ENCODE measurements around the gene TIMM22.

The TIMM22 gene

GRCh38 chr17:1004769-1005295, 7.9 kb downstream of the TIMM22 start:
- no peak for TF ChIP-seq CTCF (IDR thresholded peaks at IDR 0.05; ENCODE audit: insufficient read depth, low read length, poor library complexity, severe bottlenecking)
- peaks cover 50% of the 10 kb centered on the region for H3K36me3 ChIP-seq (ENCODE audit: control insufficient read depth, insufficient read depth, low read length)
- DNase-seq (ENCODE audit: extremely low read depth, insufficient read length), result no peak
- no peak overlapping the region for H3K4me3 ChIP-seq (replicated peaks; ENCODE audit: low read depth, low read length)
- no peaks in the 10 kb centered on the region for H3K27me3 ChIP-seq (replicated peaks; ENCODE audit: control insufficient read depth, insufficient read depth, low read length)

- Histone ChIP-seq H3K27me3 (replicated peaks; ENCODE audit: control insufficient read depth, insufficient read depth, low read length) (no peaks in the 10 kb centered on the region), H3K4me3 (replicated peaks; ENCODE audit: low read depth, low read length) (no peak overlapping the region), H3K36me3 (ENCODE audit: control insufficient read depth, insufficient read depth, low read length) (peaks cover 57% of the 10 kb centered on the region)
- no peak for DNase-seq (ENCODE audit: extremely low read depth, insufficient read length)
- TF ChIP-seq CTCF (IDR thresholded peaks at IDR 0.05; ENCODE audit: insufficient read depth, low read length, poor library complexity, severe bottlenecking), result no peak
These were observed 8.5 kb downstream of the TIMM22 start for GRCh38 chr17:1005361-1005946.

GRCh38 chr17:1006054-1006453, 9.1 kb downstream of the TIMM22 start:
- Histone ChIP-seq H3K36me3 (ENCODE audit: control insufficient read depth, insufficient read depth, low read length) (peaks cover 56% of the 10 kb centered on the region), H3K27me3 (replicated peaks; ENCODE audit: control insufficient read depth, insufficient read depth, low read length) (no peaks in the 10 kb centered on the region), H3K4me3 (replicated peaks; ENCODE audit: low read depth, low read length) (no peak overlapping the region)
- DNase-seq (ENCODE audit: extremely low read depth, insufficient read length), result no peak
- TF ChIP-seq CTCF (IDR thresholded peaks at IDR 0.05; ENCODE audit: insufficient read depth, low read length, poor library complexity, severe bottlenecking), result no peak

GRCh38 chr17:1007310-1008007, 10.5 kb downstream of the TIMM22 start:
- no peak for TF ChIP-seq CTCF (IDR thresholded peaks at IDR 0.05; ENCODE audit: insufficient read depth, low read length, poor library complexity, severe bottlenecking)
- no peak overlapping the region for H3K4me3 ChIP-seq (replicated peaks; ENCODE audit: low read depth, low read length)
- no peaks in the 10 kb centered on the region for H3K27me3 ChIP-seq (replicated peaks; ENCODE audit: control insufficient read depth, insufficient read depth, low read length)
- peaks cover 55% of the 10 kb centered on the region for H3K36me3 ChIP-seq (ENCODE audit: control insufficient read depth, insufficient read depth, low read length)
- DNase-seq (ENCODE audit: extremely low read depth, insufficient read length), result no peak

GRCh38 chr17:1008008-1008761, 11.3 kb downstream of the TIMM22 start:
- TF ChIP-seq CTCF (IDR thresholded peaks at IDR 0.05; ENCODE audit: insufficient read depth, low read length, poor library complexity, severe bottlenecking), result no peak
- no peaks in the 10 kb centered on the region for H3K27me3 ChIP-seq (replicated peaks; ENCODE audit: control insufficient read depth, insufficient read depth, low read length)
- H3K4me3 ChIP-seq (replicated peaks; ENCODE audit: low read depth, low read length), result no peak overlapping the region
- no peak for DNase-seq (ENCODE audit: extremely low read depth, insufficient read length)
- peaks cover 49% of the 10 kb centered on the region for H3K36me3 ChIP-seq (ENCODE audit: control insufficient read depth, insufficient read depth, low read length)
